Anterior cingulate cortex (tissue), 58 donors: ENCODE data around the gene ANGEL1.

Experiments used
- DNase-seq, 58 donors: peaks; one replicate each; lab custom pipeline; 2025; lab: John Stamatoyannopoulos, UW

Gene ANGEL1, protein sequence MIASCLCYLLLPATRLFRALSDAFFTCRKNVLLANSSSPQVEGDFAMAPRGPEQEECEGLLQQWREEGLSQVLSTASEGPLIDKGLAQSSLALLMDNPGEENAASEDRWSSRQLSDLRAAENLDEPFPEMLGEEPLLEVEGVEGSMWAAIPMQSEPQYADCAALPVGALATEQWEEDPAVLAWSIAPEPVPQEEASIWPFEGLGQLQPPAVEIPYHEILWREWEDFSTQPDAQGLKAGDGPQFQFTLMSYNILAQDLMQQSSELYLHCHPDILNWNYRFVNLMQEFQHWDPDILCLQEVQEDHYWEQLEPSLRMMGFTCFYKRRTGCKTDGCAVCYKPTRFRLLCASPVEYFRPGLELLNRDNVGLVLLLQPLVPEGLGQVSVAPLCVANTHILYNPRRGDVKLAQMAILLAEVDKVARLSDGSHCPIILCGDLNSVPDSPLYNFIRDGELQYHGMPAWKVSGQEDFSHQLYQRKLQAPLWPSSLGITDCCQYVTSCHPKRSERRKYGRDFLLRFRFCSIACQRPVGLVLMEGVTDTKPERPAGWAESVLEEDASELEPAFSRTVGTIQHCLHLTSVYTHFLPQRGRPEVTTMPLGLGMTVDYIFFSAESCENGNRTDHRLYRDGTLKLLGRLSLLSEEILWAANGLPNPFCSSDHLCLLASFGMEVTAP

DNA sequence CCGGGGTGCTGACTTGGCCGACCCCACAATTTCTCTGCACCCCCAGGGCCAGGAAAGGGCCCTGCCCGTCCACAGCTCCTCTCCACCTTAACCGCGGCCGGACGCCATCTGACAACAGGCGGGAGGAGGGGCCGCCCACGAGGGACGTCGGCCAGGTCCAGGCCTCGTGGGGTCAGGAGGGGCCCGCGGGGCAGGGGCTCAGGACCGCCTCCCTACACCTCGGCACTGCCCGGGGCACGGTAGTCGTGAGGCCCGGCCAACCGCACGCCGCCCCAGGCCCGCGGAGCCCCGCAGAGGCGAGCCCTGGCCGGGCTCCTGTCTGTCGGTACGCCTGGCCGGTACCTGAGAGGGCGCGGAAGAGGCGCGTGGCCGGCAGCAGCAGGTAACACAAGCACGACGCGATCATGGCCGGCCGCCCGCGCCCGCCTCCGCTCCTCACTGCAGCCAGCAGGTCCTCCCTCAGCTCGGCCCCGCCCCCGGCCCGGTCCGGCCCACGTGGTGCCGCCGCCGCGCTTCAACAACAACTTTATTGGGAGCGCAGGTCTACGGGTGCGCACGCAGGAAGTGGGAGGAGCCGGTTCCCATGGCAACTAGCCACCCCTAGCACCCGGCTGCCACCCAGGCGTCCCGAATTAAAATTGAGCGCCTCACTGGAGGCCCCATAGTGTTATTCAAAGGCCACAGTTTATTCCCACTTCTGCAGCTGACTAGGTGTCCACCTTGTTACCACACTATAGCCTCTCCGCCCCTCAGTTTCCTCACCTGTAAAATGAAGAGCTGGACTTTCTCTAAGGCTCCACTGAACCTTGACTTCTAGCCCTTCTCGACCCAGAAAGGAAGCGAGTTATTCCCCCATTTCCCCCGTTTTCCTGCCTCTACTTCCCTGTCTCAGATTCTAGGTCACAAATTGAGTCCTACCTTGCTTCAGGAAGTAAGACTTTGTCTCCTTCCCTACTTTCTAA is at the start of gene ANGEL1:
TSS of gene ANGEL1 (minus strand) at position 461 of the 962 bp plus-strand sequence. CDS start at position 406, 55 bp downstream.
- DNase-seq = peak; percentile 50 to 97 (median 91)

DNA sequence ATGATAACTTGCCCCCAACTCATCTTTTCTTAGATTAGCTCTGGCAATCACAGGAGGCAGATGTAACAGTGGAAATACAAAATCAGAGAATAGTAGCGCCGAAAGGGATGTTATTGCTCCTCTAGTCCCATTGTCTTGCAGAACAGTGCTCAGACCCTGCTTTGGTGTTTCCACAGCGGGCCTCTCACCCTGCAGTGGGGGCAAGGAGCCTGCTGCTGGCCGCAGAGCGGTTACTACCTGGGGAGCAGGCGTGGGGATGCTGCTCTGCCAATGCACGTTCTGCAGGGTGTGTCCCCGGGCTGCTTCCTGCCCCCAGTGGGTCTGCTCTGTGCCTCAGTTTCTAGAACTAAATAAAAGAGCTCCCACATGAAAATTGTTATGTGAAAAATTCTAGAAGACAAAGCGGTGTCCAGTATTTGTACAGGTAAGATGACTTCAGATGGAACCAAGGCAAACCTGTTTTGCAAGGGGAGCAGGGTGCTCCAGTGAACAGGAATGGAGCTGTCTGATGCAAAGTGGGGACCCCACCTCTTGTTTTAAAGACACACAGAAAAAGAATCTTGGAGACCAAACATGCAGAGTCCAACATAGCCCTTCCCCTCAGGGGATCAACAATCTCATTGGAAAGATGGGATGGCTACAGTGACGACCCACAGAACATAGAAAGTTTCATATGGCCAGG is 49.0 kb upstream of the ANGEL1 start:
- no peak for DNase-seq

DNA sequence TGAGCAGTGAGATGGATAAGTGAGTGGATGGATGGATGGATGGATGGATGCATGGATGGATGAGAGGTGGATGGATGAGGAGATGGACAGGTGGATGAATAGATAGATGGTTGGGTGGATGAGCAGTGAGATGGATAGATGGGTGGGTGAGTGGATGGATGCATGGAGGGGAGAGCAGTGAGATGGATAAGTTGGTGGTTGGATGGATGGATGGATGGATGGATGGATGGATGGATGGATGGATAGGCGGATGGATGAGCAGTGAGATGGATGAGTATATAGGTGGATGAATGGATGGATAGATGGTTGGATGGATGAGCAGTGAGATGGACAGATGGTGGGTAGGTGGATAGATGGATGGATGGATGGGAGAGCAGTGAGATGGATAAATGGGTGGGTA is 44.1 kb upstream of the ANGEL1 start:
- DNase-seq = no peak

DNA sequence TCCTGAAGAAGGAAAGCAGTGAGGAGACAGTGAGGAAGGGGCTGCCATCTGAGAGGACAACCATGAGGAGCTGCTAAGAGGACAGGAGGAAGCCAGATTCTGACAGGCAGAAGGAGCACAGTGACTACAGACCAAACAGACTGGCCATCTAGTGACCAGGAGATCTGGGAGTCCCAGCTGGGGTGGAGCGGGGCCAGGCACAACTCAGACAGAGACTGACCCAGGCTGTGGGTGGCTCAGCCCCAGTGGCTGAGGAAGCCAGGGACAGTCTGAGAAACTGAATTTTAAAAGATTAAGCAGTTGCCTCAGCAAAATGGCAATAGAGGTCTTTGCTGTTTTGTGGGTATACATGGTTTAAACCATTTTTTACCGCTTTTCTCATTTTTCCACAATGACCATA is 42.4 kb upstream of the ANGEL1 start:
- no peak for DNase-seq

DNA sequence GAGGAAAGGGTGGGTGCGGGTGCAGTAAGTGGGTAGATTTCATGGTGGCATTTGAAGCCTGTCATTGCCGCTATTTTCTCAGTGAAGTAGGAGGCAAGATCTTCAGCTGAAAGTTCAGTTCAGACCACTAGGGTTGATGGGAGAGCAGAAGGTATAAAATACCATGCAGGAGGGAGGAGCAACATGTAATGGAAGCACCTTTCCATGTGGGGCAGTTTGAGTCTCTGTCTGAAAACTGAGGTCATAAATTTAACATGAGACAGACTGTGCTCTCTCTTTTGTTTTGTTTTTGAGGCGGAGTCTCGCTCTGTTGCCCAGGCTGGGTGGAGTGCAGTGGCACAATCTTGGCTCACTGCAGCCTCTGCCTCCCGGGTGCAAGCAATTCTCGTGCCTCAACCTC is 36.2 kb upstream of the ANGEL1 start:
- DNase-seq = no peak

DNA sequence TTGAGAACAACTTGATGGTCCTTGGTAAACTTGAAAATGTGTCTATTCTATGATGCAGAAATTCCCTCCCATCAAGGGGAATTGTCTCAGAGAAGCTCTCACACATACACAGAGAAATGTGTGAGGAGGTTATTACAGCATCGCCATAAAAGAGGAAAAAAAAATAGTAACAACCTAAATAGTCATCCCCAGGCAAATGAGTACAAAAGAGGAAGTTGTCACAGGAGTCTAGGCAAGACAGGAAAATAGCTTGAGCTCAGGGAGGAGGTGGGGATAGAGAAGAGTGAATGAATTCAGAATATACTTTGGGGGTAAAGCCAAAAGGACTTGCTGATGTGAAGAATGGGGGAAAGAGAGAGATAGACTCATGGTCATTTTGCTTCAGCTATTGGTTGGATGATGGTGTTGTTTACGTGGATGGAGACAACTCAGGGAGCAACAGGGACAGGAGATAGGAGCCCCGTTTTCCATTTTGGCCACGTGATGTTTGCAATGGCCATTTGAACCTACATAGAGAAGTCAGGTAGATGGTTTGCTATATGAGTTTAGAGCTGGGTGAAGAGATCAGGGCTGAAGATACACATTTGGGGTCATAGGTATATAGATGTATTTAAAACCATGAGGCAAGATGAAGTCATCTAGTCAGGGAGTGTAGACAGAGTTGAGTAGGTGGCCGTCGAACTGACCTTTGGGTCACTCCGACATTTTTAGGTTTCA is 33.8 kb upstream of the ANGEL1 start:
- DNase-seq = no peak

DNA sequence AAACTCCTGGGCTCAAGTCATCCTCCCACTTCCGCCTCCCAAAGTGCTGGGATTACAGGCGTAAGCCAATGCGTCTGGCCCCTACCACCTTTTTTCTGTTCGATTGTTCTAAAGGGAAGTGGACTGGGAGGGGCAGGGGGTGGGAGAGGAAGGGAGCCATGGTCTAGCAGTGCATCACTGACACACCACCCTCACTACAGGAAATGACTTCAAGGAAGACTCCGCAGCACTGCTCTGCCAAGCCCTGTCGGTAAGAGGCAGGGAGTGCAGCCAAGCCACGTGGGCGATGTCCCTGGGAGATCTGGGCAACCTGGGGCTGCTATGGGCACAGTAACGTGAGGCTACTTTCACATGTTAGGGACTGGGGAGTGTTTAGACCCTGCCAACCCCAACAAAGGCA is 31.5 kb upstream of the ANGEL1 start:
- DNase-seq = peak in 10 of 58 donors; percentile 16 to 70 (median 28)

DNA sequence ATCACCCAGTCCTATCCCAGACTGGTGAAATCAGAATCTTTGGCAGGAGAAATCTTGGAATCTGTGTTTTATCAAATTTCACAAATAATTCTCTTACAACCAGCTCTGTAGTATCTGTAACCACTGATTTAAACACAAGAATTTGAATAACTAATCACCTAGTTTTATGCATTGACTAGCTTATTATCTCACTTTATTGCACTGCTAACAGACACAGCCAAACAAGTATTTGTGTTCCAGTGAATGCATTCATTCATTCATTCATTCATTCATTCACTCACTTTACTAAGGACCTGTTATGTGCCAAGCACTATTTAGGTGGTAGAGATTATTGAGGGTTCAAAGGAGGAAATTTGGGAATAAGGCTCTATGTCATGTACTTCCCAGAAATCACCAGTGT is 29.7 kb upstream of the ANGEL1 start:
- DNase-seq = no peak

DNA sequence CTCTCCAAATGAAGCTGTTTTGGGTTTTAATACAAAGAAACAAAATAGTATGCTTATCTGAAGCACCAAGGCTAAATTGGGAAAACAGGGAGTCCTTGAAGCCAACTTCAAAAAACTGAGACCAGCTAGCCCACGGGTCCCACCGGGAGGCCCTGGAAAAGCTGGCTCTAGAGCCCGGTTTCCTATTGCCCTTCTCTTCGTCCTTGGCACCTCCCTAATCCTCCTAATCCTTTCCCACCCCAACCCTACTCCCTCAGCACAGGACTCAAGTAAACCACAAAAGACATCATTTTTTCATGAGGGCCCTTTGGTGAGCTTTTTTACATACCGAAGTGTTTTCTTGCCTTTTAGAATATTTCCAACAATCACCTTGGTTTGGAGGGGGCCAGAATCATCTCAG is 24.8 kb upstream of the ANGEL1 start:
- DNase-seq = no peak

DNA sequence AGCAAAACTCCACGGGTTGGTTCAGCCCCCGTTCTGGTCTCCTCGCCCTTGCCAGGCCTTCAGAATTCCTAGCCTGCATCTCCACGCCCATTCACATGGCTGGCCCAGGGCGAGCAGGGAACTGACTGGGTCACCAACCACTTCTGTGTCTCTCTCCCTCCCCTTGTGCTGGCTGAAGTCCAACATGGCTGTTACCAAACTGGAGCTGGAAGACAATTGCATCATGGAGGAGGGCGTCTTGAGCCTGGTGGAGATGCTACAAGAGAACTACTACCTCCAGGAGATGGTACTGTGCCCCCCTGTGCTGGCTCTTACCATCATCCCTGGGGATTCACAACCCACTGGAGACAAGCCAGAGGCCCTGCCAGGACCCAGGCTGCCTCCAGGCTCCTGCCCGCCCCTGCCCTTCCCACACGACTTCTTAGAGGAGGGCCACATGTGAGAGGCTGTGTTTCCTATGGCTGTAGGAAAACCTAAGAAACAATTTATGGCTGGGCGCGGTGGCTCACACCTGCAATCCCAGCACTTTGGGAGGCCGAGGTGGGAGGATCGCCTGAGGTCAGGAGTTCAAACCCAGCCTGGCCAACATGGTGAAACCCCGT is 23.4 kb upstream of the ANGEL1 start:
- DNase-seq = peak in 8 of 58 donors; percentile 6 to 25 (median 14)

DNA sequence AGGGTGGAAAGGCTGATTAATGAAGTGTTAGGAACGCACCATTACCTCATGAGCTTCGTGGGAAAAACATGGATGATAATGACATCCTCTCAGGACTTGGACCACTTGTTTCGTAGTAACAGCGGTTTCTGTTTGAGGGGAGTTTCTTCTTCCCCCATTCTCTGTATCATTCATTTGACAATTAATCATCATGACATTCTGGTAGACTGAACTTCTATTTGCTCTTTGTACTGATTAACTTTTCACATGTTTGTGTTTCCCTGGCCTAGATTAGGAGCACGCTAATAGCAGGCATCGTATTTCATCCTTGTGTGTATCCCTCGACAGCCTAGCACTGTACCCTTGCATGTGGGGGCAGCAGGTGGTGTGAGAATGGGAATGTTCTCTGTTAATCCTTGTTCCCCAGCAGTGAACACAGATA is 21.6 kb upstream of the ANGEL1 start:
- DNase-seq = no peak

DNA sequence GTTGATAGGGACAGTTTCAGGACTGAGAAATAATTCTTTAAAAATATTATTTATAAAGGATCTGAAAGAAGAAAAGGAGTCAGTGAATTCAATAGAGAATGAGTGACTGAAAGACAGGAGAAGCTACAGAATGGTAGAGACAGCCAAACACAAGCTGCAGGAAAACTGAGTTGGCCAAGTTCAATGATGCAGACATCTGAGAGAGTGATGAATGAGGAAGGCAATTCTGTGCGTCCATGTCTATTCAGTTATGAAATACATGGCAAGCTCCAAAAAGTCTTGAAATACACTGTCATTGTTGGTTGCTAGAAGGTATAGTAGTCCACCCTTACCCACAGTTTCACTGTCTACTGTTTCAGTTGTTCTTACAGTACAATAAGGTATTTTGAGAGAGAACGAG is 20.3 kb upstream of the ANGEL1 start:
- DNase-seq = no peak

DNA sequence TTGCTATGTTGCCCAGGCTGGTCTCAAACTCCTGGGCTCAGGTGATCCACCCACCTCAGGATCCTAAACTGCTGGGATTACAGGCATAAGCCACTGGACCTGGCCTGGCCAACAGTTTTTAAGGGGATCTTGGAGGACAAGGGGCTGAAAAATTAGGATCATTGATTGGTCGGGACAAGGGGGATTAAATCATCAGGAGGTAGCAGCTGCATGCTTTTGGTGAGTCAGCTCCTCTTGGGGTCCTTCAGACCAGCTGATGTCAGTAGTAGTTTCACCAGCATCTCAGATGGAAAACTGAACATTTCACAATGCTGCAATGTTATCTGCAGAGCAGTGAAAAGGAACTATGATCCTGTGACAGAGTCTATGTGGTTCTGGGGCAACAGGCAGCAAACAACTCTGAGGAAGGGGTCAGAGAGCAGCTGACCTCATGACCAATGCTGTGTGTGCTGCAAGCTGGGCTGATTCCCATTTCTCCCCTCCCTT is 19.9 kb upstream of the ANGEL1 start:
- DNase-seq = peak in 2 of 58 donors; percentile 8 to 18

DNA sequence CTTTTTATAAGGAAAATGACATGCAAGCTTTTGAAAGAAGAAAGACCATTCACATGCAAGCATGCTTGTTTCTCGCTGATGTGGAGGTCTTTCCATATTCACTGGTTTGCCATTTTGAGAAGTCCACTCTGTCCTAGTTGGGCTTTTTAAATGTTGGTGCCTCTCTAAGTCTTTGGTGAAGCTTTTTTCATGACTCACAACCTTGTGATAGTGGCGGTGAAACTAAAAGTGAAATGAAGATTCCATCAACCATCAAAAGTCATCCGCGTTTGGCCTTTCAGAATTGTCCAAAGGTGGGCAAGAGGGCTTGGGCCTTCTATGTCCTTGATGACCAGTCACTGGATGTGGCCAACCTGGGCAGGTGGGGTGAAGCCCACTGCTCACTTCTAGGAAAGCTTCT is 17.9 kb upstream of the ANGEL1 start:
- no peak for DNase-seq

DNA sequence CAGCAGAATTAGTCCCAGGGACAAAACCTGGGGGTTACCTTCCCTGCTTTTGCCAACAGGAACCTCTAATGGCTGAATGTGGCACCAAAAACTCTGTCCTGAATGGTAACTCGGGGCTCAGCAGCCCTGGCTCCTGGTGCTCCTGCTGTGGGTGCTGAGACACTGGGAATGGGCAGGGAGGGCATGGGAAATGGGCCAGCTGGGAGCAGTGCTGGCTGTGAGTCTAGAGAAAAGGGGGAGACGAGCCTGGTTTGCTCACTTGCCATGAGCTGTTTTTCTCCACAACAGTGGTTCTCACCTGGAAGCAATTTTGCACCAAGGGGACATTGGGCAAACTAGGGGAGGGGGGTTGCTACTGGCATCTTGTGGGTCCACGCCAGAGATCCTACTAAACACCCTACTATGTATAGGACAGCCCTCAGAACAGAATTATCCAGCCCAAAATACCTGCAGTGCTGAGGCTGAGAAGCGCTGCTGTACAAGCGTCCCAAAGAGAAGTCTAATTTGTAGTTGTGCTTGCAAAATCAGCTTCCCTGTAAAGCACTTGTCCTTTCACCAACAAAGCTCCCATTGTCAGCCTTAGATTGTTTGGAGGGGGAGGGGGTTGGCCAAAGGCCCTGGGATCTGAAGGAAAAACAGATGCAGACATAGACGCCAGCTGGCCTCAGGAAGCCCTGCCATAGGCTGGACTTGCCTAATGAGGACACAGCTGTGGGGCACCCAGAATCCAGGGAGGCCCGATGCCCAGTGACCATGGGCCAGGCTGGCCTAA is 17.2 kb upstream of the ANGEL1 start:
- peak in 55 of 58 donors; percentile 46 to 95 (median 84) for DNase-seq

DNA sequence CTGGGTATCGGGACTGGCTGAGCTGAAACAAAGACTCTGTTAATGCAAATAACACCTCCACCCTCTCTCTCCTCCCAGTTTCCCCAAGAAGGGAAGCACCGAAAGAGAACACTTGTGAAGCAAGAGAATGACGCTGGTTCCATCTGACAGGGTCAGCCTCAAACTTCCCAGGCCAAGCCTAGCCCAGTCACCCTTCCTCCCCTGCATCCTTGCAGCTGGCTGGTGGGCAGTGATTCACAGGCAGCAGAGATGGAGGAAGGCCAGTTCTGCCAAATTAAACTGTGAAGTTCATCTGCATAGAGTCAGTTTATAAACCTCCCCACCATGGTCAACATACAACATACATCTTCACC is 16.3 kb upstream of the ANGEL1 start:
- DNase-seq = peak in 9 of 58 donors; percentile 6 to 34 (median 16)

DNA sequence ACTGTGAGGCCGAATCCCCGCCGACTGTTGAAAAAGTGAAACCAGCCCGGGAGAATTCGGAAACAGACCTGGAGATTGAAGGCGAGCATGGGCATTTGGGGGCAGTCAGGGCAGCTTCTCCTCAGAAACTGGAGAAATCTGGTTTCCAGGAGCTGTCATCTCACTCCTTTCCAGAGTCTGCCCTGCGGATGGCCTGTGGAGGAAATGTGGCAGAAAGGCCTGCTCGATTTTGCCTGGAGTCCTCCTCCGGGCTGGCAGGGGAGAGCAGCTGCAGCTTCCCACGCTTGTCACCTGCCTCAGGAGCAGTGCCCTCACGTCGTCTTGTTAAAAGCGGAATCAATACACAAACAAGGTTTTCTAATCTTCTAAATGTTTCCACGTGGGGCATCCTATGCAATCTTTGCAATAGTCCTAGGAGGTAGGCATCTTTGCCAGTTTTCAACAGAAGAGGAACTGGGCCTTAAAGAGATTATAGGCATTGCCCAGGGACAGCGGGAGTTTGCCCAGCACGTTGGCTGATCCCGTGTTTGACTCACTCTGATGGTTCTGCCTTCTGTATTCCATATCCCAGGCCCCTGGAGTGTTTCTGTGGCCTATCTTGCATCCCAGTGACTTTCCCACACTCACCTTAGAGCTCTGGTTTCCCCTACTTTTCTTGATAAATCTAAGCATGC is 15.8 kb upstream of the ANGEL1 start:
- peak in 6 of 58 donors; percentile 18 to 42 (median 26) for DNase-seq
